ENCODE results near the gene PHOSPHO2.
"Not testable (repeated sequence)": the region's sequence is repeated elsewhere in the genome, so short reads cannot be mapped to it uniquely, and the experiment has no call there.

DNA sequence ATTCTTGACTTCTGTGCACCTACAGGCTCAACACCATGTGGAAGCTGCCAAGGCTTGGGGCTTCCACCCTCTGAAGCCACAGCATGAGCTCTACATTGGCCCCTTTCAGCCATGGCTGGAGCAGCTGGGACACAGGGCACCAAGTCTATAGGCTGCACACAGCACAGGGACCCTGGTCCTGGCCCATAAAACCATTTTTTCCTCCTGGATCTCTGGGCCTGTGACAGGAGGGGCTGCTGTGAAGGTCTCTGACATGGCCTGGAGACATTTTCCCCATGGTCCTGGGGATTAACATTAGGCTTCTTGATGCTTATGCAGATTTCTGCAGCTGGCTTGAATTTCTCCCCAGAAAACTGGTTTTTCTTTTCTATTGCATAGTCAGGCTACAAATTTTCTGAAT is 6.3 kb upstream of the PHOSPHO2 start:
- TF ChIP-seq CTCF (IDR thresholded peaks at IDR 0.05; ENCODE audit: low read depth, low read length, poor library complexity, severe bottlenecking); EZH2phosphoT487 (IDR thresholded peaks at IDR 0.05; ENCODE audit: borderline replicate concordance, low read length): not testable (repeated sequence)

All from DOHH2 (cell line).